T-helper 1 cell treated with Interleukin-12 subunit alpha and Interleukin-12 subunit beta and Interleukin-4 antibody, amounts not matched to agents 30 ng/mL and 1 ng/mL, for 36 hours (primary cell): ENCODE data around the gene AKT1S1. TPM values are rescaled to one million over a fixed set of nuclear protein-coding genes. Genes with fewer than 3 reads are reported as not detected.

Experiments used
- intact Hi-C: fragments of 100-400 bp; cut with micrococcal nuclease; formaldehyde crosslinking; loops from one replicate; pipeline ENCODE4 v1.15.1; 2024
- total RNA-seq: library from RNA; stranded (reverse); gene quantifications from 2 replicates; pipeline ENCODE4 v1.2.3, GENCODE V29; 2022

Gene AKT1S1
- total RNA-seq, 1 donor from 2014 or later, result 20.4 TPM

DNA sequence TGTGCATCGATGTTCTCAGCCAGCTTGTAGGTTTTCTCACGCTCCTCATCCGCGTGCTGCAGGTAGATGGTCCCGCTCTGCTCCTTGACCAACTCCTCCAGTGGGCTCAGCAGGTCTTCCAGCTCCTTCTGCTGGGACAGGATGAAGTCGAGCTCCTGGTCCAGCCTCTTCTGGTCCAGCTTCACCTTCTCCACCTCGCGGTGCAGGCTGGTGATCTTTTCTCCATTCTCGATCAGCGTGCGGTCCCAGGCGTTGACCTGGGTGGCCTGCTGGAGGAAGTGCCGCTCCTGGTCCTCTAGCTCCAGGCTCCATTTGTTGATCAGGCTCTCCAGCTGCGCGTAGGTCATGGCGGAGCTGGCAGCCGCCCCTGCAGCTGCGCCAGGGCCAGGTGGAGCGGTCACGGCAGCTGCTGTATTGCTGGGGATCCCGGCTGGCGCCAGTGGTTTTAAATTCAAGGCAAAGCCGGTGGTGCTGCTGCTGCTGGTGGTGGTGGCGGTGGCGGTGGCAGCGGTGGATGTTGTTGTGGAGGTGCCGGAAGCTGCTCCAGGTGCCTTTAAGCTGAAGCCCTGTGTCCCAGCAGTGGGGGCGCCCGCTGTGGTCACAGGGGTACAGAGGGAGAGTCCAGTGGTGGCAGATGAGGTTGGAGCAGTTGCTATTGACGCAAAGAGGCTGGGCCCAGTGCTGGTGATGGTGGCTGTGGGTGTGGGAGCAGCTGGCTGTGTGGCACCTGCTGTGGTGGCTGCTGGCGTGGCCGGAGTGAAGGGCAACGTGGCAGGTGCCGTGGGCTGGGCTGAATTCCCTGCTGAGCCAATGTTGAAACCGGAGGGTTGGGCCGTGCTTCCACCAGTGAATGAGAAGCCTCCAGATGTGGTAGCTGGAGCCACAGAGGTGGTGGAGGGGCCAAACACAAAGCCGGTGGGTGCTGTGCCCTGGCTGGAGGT lies 31.6 kb upstream of the AKT1S1 start:
- intact Hi-C loops, result no loop called here

DNA sequence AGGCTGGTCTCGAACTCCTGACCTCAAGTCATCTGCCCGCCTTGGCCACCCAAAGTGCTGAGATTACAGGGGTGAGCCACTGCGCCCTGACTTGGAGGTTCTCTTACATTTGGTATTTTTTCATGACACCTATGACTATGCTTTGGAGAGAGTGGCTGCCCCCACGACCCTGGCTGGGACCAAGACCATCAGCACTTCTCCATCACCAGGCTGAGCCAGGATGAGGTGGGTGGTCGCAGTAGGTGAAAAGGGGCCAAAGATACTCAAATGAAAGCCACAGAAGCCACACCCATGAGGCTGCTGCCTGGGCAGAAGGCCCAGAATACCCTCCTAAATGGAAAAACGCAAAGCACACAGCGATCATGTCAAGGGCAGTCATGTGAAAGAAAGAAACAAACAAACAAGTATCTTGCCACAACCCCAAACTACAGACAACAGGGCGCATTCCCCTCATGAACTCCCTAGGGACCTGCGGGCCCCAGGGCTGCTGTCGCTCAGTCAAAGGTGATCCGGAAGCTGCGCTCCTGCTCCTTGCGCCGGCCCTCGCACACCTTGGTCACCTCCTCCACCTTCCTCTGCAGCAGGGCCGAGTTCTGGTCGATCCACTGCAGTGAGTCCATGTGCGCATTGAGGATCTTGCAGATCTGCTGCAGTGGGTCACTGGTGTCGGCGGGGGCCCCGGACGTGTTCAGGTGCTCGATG lies 30.7 kb upstream of the AKT1S1 start:
- intact Hi-C loops, result no loop called here

DNA sequence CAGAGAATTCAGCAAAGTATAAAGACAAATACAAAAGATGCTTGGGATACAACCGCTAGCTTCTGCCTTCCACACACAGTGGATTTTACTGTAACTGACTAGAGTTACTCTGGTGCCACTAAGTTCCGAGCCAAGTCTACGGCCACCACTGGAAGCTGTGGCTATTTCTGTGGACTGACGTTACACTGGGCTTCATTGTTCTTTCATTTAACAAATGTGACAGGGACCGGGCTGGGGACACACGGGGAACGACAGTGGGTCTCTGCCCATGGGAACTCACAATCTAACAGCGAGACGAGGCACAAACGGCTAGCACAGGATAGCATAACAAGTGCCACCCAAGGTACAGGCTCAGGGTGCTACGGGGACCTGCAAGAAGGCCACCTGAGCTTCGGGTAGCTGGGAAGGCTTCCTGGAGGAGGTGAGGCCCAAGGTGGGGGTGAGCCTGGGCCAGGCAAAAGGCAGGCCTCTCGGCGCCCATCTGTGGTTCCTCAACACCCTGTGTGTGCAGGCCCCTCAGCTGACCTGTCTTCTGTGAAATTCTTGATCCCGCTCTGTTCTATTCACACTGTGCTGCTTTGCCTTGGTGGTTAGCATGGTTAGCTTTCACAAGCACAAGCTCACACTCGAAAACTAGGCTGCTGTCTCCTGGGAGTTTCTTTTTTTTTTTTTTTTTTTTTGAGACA lies 29.9 kb upstream of the AKT1S1 start:
- intact Hi-C loops, result no loop called here

DNA sequence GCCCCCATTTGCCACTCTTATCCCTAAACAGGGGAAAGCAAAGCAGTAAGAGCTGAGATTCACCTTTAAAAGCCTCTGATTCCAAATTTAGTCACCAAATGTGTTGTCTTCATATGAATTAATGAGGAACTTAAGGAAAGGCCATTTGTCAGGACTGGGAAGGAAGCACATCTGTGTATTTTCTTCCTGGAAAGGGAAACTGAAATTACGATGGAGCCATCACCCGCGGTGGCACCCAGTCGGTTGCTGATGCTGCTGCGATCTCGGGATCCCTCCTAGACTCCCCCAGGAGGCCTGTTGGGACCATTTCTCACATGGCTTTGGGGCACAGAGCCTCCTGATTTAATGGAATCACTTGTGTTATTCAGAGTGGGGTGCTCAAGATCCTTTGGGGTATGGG lies 27.0 kb upstream of the AKT1S1 start:
- intact Hi-C loops, result no loop called here

DNA sequence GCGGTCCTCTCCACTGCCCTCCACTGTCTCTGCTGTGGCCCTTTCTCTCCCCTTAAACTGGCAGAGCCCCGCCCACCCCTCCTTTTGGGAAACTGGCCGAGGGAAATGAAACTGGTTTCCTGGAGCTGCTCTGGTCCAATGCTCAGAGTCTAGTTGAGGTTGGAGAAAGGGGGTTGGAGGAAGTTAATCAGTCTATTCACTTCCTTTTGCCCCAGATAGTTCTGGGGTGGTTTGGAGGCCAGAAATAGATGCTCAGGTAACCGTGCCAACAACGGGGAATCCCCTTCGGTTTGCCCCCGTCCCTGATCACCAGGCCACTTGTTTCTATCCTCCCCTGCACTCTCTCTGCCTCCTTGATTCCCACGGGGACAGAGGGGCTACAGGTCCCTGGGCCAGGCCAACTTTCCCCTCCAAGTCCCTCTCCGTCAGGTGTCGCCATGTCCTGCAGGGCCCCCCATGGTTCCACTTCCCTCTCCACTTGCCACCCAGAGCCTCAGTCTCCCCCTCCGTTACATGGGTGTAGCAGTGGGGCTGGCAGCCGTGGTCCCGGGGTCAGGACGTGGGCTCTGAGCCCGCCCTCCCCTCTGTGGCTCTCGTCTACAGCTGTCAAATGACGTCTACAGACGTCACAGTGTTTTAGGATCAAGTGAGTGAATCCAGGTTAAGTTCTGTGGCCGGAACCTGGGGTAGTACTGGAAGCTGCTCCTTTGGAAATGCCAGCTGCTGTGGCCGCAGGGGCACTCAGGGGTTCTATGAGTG lies 19.9 kb upstream of the AKT1S1 start, which contains the start of gene IL4I1:
TSS of gene IL4I1 (minus strand) at position 25 of the 759 bp plus-strand sequence. CDS start 727 bp downstream, outside the sequence.
- intact Hi-C loops, result loop anchor here (1.0 to 2.0 kb wide), 6 partner anchors 14 to 131 kb away; partner anchors contain the start of genes AKT1S1, ATF5, NUP62 and TBC1D17

DNA sequence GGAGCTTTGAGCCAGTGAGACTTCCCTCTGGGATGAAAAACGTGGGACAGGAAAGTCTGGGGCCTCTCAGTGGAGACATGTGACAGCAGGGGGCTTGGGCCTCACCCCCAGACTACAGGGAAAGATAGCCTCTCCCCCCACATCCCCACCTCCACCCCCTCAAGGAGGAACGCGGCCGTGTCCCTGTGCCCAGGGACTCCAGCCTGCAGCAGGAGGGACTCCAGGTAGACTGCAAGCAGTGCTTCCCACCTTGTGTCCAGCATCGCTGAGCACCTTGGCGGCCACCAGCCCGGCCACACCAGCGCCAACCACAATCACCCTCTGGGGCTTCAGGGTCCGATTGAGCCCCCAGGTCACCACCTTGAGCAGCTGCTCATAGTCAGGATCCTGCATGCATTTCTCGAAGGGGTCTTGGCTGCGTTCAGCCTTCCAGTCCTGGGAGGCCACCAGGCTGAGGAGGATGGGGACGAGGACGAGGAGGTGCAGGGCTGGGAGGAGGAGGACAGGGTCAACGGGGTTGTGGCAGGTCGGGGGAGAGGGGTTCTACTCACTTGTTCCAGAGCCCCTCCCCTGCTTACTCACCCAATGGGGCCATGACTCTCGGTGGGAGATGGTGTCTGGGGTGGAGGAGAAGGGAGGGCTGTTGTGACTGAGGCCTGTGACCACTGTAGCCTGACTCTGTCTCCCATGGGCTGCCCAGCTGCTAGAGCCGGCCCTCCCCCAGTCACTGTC lies 18.6 kb upstream of the AKT1S1 start:
- intact Hi-C loops, result loop anchor here (2.0 kb wide), 1 partner anchor 15 kb away; no protein-coding TSS in a partner anchor

DNA sequence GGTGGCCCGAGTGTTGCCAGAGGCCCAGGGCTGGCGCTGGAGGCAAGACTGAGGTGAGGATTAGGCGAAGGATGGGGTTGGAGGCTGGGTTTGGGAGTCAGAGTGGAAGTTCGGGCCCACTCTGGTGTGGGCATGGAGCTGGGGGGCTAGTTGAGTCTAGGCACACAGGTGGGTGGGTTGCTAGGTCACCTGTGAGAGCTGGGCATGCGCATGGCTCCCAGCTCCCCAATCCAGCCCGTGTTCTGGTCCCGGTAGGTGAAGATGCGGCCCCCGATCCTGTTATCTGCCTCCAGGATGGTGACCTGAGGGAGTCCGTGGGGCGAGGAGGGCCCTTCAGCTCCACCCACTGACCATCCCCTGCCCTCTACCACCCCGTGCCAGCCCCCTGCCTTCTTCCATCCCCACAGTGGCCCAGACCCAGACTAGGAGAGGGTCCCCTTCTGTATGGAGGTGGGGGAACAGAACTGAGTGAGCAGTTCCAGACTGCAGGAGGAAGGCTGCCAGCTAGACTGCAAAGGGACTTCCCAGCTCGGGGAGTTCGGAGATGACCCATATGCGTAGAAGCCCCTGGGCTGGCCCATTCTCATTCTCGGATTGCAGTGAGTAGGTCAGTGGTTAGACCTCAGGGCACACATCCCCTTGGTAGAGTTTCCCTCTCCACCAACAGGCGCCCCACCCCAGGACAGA lies 17.9 kb upstream of the AKT1S1 start:
- intact Hi-C loops, result no loop called here

DNA sequence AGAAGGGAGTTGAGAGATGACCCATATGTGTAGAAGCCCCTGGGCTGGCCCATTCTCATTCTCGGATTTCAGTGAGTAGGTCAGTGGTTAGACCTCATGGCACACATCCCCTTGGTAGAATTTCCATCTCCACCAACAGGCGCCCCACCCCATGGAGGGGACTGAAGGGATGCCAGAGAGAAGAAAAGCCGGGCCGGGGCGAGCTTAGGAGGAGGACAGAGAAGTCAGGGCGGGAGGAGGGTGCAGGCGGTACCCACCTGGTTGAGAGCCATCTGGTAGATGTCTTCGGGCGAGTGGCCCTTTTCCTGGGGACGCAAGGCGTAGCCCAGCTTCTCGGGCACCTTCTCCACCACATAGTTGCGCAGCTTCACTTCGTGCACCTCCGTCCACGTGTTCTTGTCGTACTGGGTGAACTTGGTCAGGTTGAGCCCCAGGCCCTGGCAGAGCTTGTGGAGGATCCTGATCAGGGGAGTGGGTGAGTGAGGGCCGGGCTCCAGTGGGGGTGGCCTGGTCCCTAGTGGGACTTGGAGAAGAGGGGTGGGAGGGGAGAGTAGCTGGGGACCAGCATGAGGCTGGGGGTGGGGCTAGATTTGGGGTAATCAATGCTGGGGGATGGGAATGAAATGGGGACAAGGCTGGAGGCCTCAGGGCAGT lies 17.0 kb upstream of the AKT1S1 start:
- intact Hi-C loops, result no loop called here

DNA sequence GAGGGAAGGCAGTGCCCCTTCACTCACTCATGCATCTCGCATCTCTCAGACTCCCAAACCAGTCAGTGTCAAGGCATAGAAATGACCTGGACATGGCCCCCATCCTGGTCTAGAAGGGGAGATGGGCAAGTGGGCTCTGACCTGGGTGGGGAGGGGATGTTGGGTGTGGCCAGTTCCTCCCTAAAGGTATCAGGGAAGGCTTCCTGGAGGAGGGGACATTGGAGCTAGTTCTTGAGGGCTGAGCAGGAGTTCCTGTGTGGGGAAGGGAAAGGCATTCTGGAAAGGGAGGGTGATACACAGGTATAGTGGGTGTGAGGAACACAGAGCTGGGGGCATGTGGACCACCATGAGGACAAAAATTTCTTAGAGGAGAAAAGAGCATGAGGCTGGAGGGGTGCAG lies 15.6 kb upstream of the AKT1S1 start:
- intact Hi-C loops, result no loop called here

DNA sequence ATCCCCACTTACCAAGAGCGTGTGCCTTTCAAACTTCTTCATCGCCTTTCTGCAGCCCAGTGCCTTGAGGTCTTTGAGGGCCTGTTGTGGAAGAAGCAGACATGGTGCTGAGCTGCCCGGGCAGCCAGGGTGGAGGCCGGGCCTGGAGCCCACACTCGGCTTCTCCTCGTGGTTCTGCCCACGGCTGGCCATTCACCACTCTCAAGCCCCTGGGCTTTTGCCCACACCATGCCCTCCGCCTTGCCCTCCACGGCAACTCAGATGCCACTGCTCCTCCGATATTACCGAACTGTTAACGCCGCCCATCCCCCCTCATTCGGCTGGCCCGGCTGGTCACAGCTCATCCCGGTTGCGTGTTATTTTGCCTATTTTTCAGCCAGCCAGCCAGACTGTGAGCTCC lies 14.2 kb upstream of the AKT1S1 start:
- intact Hi-C loops, result loop anchor here (2.0 kb wide), 1 partner anchor 41 kb away; the partner anchor contains the start of gene PTOV1

DNA sequence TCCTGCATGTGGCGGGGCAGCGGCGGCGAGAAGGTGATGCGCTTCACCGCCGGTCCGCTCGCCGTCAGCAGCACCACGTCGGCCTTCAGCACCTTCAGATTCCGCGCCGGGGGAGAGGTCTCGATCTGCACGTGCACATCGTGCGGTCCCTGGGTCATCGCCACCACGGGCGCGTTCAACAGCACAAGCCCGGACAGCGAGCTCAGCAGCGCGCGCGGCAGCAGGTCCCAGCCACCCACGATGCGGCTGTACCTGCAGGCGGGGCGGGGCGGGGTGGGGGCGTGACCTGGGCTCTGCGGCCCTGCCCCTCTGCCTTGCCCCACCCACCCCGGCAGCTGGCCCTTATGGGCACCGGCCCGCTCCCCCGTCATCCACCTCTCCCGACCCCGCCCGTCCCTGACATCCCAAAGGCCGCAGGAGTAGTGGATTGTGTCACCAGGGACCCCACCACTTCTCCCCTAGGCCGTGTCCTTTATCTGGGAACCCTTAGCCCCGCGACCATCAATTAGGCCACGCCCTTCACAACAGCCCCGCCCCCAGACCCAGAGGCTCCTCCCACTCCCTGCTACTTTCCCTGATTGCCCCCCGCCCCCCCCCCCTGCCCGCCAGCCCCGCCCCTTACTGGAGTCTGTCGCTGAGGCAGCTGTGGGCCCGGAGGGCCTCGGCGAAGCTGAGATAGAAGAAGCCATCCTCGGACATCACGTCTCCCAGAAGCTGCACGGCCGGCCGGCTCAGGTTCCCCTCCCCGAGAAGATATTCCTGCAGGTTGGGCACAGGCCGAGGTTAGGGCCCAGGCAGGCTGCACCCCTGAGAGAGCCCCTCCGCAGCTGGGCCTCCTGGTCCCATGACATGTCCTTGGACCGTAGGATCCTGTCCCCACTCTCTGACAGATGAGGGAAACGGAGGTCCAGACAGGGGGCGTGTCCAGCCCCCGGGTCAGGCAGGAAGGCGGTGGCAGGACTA lies 13.5 kb upstream of the AKT1S1 start:
- intact Hi-C loops, result loop anchor here (1.0 to 2.0 kb wide), 4 partner anchors 13 to 40 kb away; partner anchors contain the start of genes AKT1S1, ATF5, NUP62 and PNKP

DNA sequence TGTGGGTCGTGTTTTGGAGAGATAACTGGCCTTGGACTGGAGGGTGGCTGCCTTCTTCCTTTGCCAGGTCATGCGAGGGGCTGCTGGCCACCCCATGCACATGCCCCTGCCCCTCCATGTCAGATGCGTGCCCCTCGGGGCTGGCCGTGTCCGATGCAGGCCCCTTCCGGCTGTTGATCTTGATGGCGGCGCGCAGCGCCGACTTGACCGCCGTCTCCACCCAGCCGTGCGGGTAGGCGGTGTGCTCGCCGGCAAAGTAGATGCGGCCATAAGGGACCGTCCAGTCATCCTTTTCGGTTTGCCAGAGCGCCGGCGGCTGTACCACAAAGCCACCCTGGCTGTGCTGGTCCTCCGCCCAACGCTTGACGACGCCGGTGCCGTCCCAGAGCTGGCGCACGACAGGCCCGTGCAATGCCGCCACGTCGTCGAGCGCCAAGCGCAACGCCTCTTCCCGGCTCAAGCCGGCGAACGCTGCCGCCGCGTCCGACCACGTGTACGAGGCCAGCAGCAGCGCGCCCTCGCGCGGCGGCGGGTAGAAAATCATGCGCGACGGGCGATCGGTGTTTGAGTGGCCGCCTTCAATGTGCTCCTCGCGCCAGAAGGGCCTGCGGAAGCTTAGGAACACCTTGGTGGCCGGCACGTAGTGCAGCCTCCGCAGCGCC lies 12.7 kb upstream of the AKT1S1 start:
- intact Hi-C loops, result loop anchor here (1.0 to 2.0 kb wide), 4 partner anchors 13 to 39 kb away; partner anchors contain the start of genes AKT1S1, ATF5, NUP62 and PNKP

DNA sequence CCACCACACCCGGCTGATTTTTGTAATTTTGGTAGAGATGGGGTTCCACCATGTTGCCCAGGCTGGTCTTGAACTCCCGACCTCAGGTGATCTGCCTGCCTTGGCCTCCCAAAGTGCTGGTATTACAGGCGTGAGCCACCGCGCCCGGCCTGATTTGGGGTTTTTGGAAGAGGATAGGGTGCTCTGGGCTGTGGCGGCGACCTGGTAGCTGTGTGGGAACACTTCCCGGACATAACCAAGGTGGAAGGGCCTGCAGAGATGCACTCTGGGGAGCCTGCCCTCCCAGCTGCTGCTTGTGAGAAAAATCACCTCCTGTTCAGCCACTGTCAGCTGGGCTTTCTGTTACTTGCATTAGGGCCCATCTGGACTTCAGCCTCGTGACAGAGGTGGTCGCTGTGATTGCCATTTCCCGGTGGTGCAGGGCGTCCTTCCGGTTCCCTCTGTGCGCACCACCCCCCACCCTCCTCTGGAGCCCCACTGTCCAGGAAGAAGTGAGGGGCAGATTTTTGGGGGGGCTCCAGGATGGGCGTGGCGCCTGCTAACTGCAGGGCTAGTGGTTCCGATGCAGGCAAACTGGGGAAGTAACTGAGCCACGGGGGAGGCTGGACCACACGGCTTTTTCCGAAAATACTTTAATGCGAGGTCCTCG lies 12.0 kb upstream of the AKT1S1 start:
- intact Hi-C loops, result no loop called here

DNA sequence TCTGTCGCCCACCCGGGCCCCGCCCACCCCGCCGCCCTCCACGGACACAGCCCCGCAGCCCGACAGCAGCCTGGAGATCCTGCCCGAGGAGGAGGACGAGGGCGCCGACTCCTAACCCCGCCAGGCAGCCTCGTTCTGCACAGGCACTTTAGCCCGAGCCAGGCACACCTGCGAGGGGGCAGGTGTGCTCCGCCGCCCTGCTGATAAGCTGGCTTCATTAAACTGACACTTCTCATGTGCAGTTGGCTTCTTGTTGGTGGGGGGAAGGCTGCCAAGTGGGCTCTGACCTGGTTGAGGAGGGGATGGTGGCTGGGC lies 11.3 kb upstream of the AKT1S1 start:
- intact Hi-C loops, result no loop called here

DNA sequence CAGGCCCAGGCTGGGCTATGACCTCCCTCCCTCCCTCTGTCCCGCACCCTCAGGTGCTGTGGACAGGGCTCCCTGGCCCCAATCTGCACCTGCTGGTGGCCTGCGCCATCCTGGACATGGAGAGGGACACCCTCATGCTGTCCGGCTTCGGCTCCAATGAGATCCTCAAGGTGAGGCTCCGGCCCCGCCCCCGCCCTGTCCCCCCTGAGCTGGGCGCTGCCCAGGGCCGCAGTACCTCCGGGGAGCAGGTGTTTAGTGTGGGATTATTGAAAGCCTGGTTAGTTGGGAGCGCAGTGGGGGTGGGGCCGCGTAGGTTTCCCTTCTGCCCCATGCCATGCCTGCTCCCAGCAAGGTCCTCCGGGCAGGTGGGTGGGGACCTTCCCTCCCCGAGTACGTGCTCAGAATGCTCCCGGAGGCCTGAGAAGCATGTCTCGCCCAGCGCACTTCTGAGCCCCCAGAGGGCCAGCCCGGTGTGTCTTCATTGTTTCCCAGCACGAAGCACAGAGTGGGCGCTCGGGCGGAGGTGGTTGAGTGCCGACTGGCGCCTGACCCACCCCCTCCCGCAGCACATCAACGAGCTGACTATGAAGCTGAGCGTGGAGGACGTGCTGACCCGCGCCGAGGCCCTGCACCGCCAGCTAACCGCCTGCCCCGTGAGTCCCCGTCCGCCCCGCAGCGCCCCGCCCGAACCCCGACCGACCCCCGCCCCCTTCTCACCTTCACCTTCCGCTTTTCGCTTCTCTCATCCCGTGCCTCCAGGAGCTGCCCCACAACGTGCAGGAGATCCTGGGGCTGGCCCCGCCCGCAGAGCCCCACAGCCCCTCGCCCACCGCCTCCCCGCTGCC lies 10.7 kb upstream of the AKT1S1 start:
- intact Hi-C loops, result no loop called here
